Ishikawa (cell line): Measurements from ENCODE around the gene RAPGEF5.

ENCODE experiments used
- CREB1 ChIP-seq: IDR thresholded peaks from 2 replicates; pipeline ENCODE4 v1.6.1; 2012; ENCODE audit warnings: low read depth
- EGR1 ChIP-seq: IDR thresholded peaks from 2 replicates; pipeline ENCODE4 v1.6.1; 2012
- EP300 ChIP-seq: IDR thresholded peaks from 2 replicates; pipeline ENCODE4 v1.6.1; 2012; ENCODE audit warnings: borderline replicate concordance
- NFIC ChIP-seq: IDR thresholded peaks from 2 replicates; pipeline ENCODE4 v1.6.1; 2012
- TAF1 ChIP-seq: IDR thresholded peaks from 2 replicates; pipeline ENCODE4 v1.6.1; 2012; ENCODE audit warnings: low read depth, mild to moderate bottlenecking
- YY1 ChIP-seq: IDR thresholded peaks from 2 replicates; pipeline ENCODE4 v1.6.1; 2012; ENCODE audit warnings: low read depth
- TF ChIP-seq, protein P1 (sequence below): IDR thresholded peaks from 2 replicates; pipeline ENCODE4 v1.6.1; 2012

DNA sequence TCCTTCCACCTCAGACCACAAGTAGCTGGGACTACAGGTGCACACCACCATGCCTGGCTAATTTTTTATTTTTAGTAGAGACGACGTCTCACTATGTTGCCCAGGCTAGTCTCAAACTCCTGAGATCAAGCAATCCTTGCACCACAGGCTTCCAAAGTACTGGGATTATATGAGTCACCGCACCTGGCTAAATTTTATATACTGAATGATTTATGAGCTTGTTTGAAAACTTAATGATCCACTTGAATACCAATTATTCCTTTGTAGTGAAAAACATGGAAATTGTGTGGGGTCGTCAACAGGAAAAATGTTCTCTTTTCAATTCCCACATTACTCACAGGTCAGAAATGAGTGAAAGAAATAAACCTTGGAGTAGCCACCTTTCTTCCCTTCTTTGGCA is 31.3 kb downstream of the RAPGEF5 start:
- no peak for TF ChIP-seq EP300
- no peak for TF ChIP-seq TAF1
- TF ChIP-seq, protein P1, sequence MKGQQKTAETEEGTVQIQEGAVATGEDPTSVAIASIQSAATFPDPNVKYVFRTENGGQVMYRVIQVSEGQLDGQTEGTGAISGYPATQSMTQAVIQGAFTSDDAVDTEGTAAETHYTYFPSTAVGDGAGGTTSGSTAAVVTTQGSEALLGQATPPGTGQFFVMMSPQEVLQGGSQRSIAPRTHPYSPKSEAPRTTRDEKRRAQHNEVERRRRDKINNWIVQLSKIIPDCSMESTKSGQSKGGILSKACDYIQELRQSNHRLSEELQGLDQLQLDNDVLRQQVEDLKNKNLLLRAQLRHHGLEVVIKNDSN = no peak
- no peak for TF ChIP-seq EGR1
- TF ChIP-seq NFIC = no peak
- TF ChIP-seq YY1 = no peak
- TF ChIP-seq CREB1 = no peak
